ENCODE results near the gene CEP19. TPM values are rescaled to one million over a fixed set of nuclear protein-coding genes. Genes with fewer than 3 reads are reported as not detected.

CEP19 gene
- total RNA-seq, 1 donor from 2014 or later, result 5.5 TPM

- intact Hi-C loops (cut with micrococcal nuclease), result loop anchor here (1.0 to 10.0 kb wide), 10 partner anchors 15 to 505 kb away; partner anchors contain the start of genes DYNLT2B, FBXO45, NCBP2 and PAK2
Observed at GRCh38 chr3:196712514-196713413, 714 bp upstream of the CEP19 start.

GRCh38 chr3:196708467-196708866 is 3.6 kb downstream of the CEP19 start:
- intact Hi-C loops (cut with micrococcal nuclease), result no loop called here

- intact Hi-C loops (cut with micrococcal nuclease), result no loop called here
Observed at GRCh38 chr3:196707566-196707965, 4.5 kb downstream of the CEP19 start.

GRCh38 chr3:196706731-196707130 is 5.3 kb downstream of the CEP19 start:
- intact Hi-C loops (cut with micrococcal nuclease), result no loop called here

- intact Hi-C loops (cut with micrococcal nuclease), result no loop called here
Observed at GRCh38 chr3:196706327-196706726, 5.7 kb downstream of the CEP19 start.

GRCh38 chr3:196700801-196701200 is 11.2 kb downstream of the CEP19 start:
- intact Hi-C loops (cut with micrococcal nuclease), result no loop called here

GRCh38 chr3:196699749-196700148 is 12.3 kb downstream of the CEP19 start:
- intact Hi-C loops (cut with micrococcal nuclease), result no loop called here

- intact Hi-C loops (cut with micrococcal nuclease), result no loop called here
Observed at GRCh38 chr3:196697270-196697669, 14.8 kb downstream of the CEP19 start.

GRCh38 chr3:196695849-196696226 is 16.2 kb downstream of the CEP19 start:
- intact Hi-C loops (cut with micrococcal nuclease), result loop anchor here (2.0 kb wide), 1 partner anchor 87 kb away; no protein-coding TSS in a partner anchor

- intact Hi-C loops (cut with micrococcal nuclease), result loop anchor here (1.0 to 2.0 kb wide), 2 partner anchors 16 to 86 kb away; no protein-coding TSS in a partner anchor
Observed at GRCh38 chr3:196694941-196695848, 16.9 kb downstream of the CEP19 start.

- intact Hi-C loops (cut with micrococcal nuclease), result loop anchor here (1.0 to 2.0 kb wide), 2 partner anchors 17 to 85 kb away; no protein-coding TSS in a partner anchor
Observed at GRCh38 chr3:196694202-196694638, 17.8 kb downstream of the CEP19 start.

- intact Hi-C loops (cut with micrococcal nuclease), result no loop called here
Observed at GRCh38 chr3:196691386-196691785, 20.7 kb downstream of the CEP19 start.

GRCh38 chr3:196689941-196690660 is 21.9 kb downstream of the CEP19 start:
- intact Hi-C loops (cut with micrococcal nuclease), result no loop called here

- intact Hi-C loops (cut with micrococcal nuclease), result no loop called here
Observed at GRCh38 chr3:196688349-196688748, 23.7 kb downstream of the CEP19 start.

- intact Hi-C loops (cut with micrococcal nuclease), result no loop called here
Observed at GRCh38 chr3:196686436-196686835, 25.6 kb downstream of the CEP19 start.

GRCh38 chr3:196684548-196685407 is 27.3 kb downstream of the CEP19 start:
- intact Hi-C loops (cut with micrococcal nuclease), result loop anchor here (1.0 to 2.0 kb wide), 6 partner anchors 44 to 432 kb away; no protein-coding TSS in a partner anchor

- intact Hi-C loops (cut with micrococcal nuclease), result no loop called here
Observed at GRCh38 chr3:196677931-196678330, 34.1 kb downstream of the CEP19 start.

- intact Hi-C loops (cut with micrococcal nuclease), result no loop called here
Observed at GRCh38 chr3:196677353-196677752, 34.7 kb downstream of the CEP19 start.

- intact Hi-C loops (cut with micrococcal nuclease), result no loop called here
Observed at GRCh38 chr3:196673632-196674031, 38.4 kb downstream of the CEP19 start.

- intact Hi-C loops (cut with micrococcal nuclease), result no loop called here
Observed at GRCh38 chr3:196670339-196670738, 41.7 kb downstream of the CEP19 start.

Measured in T-helper 1 cell treated with Interleukin-12 subunit alpha and Interleukin-12 subunit beta and Interleukin-4 antibody, amounts not matched to agents 30 ng/mL and 1 ng/mL, for 36 hours (primary cell).